RWPE1 (cell line): Measurements from ENCODE around the gene WBP2.

ENCODE experiments used
- CTCF ChIA-PET: fragments of 350-600 bp; sonication (Branson Sonifier 250); formaldehyde crosslinking; extraction: SDS; loops from one replicate; lab custom pipeline; 2021; lab: Yijun Ruan, JAX
- POLR2A ChIA-PET: fragments of 400-600 bp; formaldehyde crosslinking; extraction: SDS; loops from one replicate; lab custom pipeline; 2020; ENCODE audit warnings: antibody characterized with exemption; ENCODE audit not compliant: low non-redundant PET; lab: Yijun Ruan, JAX
- DNase-seq: peaks from one replicate; pipeline ENCODE4 v3.0.0; 2012; ENCODE audit warnings: low spot score
- H3K27ac ChIP-seq: fragments of 450-650 bp; 2 replicates; pipeline ENCODE4 v1.5.1; 2017
- TF ChIP-seq, protein P1 (sequence below): fragments of 450-650 bp; conservative IDR thresholded peaks from 2 replicates; pipeline ENCODE4 v1.5.1; 2017; ENCODE audit warnings: low read depth, mild to moderate bottlenecking

The WBP2 gene

DNA sequence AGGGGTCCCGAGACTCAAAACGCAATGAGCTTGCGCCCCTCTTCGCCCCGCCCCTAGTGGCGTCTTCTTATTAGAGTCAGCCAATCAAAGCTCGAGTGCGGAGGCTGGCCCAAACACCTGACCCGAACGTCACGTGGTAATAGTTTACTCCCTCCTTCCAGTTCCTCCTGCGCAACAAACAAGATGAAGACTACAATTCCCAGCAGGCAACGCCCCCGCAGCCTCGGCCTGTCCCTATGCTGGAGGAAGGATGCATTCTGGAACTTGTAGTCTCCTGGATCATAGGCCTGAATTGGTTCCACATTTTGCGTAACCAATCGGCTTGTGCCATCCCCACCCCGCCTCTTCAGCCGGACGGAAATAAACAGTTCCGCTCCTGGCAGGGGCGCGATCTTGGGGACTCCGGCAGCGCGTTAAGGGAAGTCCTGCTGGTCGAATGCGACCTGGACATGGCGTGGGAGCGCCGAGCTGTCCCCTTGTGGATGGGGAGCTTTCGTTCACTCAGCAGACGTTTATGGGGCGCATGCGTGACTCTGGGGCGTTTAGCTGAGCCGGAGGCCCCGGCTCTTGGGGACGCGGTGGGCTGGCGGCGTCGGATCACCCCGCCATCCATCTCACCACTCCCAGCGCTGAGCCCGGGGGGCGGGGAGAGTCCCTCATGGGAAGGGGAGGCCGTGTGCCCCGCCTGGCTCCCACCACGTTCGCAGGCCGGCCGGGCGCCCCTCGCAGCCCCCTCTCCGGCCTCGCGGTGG is at the start of gene WBP2:
Gene WBP2, minus strand, starts transcription at position 26 of the 752 bp plus-strand sequence. CDS start 38 bp downstream, outside the sequence.
- peak; percentile 100 for DNase-seq
- POLR2A ChIA-PET = interaction anchor here (0.5 to 2.1 kb wide), 8 partner anchors 10 to 85 kb away, joined by 3 to 11 read pairs (median 4); partner anchors contain the start of genes FBF1, TRIM47 and UNC13D
- CTCF ChIA-PET = interaction anchor here (0.5 to 2.4 kb wide), 10 partner anchors 10 to 290 kb away, joined by 3 to 14 read pairs (median 3); partner anchors contain the start of gene TRIM65
- TF ChIP-seq, protein P1, sequence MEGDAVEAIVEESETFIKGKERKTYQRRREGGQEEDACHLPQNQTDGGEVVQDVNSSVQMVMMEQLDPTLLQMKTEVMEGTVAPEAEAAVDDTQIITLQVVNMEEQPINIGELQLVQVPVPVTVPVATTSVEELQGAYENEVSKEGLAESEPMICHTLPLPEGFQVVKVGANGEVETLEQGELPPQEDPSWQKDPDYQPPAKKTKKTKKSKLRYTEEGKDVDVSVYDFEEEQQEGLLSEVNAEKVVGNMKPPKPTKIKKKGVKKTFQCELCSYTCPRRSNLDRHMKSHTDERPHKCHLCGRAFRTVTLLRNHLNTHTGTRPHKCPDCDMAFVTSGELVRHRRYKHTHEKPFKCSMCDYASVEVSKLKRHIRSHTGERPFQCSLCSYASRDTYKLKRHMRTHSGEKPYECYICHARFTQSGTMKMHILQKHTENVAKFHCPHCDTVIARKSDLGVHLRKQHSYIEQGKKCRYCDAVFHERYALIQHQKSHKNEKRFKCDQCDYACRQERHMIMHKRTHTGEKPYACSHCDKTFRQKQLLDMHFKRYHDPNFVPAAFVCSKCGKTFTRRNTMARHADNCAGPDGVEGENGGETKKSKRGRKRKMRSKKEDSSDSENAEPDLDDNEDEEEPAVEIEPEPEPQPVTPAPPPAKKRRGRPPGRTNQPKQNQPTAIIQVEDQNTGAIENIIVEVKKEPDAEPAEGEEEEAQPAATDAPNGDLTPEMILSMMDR = peak; percentile 78
- H3K27ac ChIP-seq = peak within 1 kb of the TSS; percentile 92

DNA sequence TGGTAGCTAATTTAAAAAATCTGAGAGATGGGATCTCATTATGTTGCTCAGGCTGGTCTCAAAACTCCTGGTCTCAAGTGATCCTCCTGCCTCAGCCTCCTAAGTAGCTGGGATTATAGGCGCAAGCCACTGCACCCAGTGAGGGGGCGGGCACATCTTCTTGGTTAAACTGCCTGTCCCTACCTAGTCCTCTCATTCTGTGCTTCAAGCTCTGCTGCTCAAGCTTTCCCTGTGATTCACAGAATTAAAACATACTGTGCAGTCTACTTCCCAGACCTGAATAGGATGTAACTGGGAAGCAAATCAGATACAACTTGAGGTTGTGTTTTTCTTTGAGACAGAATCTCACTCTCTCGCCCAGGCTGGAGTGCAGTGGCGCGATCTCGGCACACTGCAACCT is 47.3 kb upstream of the WBP2 start:
- TF ChIP-seq, protein P1 = no peak
- POLR2A ChIA-PET = interaction anchor here (0.6 kb wide), 1 partner anchor 30 kb away, joined by 3 read pairs; no protein-coding TSS in a partner anchor
- DNase-seq = no peak
- H3K27ac ChIP-seq = peak overlapping the region; percentile 91
- CTCF ChIA-PET = interaction anchor here (0.5 to 0.8 kb wide), 3 partner anchors 24 to 95 kb away, joined by 3 to 4 read pairs (median 4); partner anchors contain the start of gene TRIM47

DNA sequence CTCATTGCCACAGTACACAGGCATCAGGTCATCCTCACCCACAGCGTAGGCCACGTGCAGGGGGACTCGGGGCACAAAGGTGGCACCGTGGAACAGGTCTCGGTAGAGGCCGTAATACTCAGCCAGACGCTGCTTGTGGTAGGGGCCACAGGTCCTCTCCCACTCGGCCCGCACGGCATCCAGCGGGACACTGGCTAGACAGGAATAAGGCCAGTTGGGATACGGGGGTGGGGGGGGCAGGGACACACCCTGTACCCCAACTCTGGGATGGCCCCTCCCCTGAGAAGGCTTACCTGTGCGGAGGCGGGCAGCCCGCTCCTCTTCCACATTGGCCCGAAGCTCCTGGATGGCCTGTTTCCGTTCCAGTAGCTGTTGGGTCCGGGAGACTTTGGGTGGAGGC is 46.6 kb upstream of the WBP2 start:
- DNase-seq = no peak
- ChIA-PET POLR2A (interaction anchor here (0.6 kb wide), 1 partner anchor 79 kb away, joined by 3 read pairs; no protein-coding TSS in a partner anchor), CTCF (interaction anchor here (0.8 kb wide), 1 partner anchor 24 kb away, joined by 4 read pairs; the partner anchor contains the start of gene TRIM47)
- H3K27ac ChIP-seq = peak overlapping the region; percentile 91
- TF ChIP-seq, protein P1 = no peak

DNA sequence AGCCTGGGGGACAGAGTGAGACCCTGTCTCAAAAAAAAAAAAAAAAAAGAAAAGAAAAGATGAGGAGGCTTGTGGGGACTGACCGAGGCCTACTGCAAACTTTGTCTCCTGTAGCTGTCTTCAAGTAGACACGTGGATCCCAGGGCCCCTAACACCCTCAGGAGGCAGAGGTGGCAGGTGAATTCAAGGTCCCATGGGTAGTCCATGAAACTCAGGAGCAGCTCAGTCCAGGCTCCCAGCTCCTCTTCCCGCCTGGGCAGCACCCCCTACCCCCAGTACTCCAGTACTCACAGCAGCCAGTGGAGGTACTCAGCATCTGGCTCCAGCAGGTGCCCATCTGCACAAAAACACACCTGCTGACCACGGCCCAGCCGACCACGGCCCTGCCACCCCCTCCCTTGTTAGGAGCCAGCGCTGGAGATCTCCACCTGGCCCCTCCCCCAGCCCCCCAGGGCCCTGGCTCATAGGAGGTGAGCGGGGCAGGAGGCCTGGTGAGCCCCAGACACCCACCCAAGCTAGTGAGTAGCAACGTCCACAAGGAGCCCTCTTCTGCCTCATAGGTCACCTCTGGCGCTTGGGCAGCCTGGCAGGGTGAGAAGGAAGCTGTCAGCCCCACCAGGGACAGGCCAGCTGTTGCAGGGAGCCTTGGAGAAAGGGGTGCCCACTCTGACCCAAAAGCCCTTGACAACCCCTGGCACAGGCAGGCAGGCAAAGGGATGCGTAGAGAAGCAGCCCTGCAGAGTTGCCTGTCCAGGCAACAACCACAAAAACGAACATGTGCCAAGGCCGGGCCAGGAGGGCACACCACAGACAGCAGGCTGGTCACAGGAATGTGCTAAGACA is 45.8 kb upstream of the WBP2 start:
- POLR2A ChIA-PET = no interaction called here
- TF ChIP-seq, protein P1 = no peak
- peak overlapping the region; percentile 91 for H3K27ac ChIP-seq
- no peak for DNase-seq
- CTCF ChIA-PET = interaction anchor here (0.5 kb wide), 1 partner anchor 305 kb away, joined by 3 read pairs; no protein-coding TSS in a partner anchor

DNA sequence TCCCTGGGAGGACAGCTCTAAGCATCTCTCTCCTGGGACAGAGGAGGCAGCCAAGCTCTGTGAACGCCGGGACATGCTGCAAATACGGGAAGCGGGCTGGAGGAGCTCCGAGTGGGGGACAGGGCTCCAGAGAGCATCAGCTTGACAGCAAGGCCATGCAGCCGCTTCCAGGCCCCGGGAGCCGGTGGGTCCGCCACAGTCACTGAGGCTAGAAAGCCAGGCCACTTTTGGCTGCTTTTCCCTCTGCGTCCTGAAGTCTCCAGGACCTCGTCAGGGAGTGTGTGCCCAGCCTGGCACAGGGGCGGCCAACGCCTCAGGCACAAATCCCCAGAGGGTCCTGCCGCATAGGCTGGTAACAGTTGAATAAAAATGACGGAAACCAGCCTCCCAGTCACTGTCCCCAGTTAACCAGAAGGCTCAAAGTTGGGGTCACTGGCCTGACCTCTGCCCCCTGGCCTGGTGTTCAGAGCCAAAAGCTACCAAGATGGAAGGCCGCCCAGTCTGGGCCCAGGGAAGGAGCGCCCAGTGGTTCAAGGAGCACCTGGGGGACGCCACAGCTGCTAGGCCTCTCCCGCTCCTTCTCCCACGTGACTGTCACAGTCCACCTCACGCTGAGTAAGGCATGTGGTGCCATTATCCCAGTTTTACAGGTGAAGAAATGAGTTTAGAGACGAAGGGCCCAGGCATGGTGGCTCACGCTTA is 44.8 kb upstream of the WBP2 start:
- CTCF ChIA-PET = interaction anchor here (0.5 kb wide), 1 partner anchor 304 kb away, joined by 3 read pairs; no protein-coding TSS in a partner anchor
- DNase-seq = no peak
- peak overlapping the region; percentile 91 for H3K27ac ChIP-seq
- POLR2A ChIA-PET = no interaction called here
- TF ChIP-seq, protein P1 = no peak
